ENCODE results near the gene C3orf18.
A peak's percentile ranks its signal among the peaks of the same experiment; 100 is the strongest.

Gene C3orf18

DNA sequence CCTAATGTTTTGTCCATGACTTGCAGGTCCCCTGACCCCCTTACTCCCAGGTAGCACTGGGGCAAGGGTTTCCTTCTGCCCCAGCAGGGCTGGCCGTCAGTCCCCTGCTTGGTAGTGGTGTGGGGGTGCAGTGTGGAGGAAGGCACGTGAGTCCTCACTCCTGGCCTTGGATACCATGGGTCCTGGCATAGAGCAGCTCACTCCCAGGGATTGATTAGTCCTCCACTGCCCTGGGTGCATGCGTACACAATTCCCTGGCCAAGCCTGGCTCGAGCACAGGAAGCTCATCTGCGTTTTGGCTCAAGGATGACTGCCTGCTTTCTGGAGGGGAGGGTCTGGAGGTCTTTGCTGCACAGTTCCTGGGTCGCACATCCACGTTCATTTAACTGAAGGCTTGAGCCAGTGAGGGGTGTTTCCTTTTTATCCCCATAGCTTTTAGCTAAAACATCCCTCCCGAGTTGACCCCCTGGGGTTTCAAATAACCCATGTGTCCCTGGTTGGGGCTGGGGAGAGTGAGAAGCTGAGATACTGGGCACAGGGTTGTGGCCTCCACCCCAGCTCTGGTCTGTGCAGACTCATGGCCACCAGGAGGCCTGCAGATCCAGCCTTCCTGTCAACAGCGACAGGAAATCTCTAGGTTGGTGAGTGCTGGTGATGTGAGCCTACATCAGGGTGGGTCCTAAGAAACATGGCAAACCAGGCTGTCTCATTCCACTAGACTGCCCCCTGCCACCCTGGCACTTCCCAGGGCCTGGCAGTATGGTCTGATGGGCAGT lies 13.3 kb upstream of the C3orf18 start:
- no peak for DNase-seq (ENCODE audit: low spot score)

DNA sequence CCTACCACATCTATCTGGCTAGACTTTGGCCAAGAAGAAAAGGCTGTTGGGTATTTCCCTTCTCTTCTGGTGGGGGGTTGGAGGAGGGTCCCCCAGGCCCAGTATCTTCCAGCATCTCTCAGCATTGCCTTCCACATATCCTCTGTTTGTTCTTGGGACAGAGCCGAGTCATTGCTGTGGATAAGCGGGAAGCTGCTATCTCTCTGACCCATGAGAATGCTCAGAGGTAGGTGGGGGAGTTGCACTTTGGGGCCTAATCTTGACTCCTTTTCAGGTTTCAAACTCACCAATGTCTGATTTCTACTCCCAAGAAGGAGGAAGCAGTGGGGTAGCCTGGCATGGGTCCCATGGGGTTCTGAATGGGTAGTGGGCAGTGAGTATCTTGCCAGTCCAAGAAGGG lies 9.8 kb upstream of the C3orf18 start:
- DNase-seq (ENCODE audit: low spot score), result no peak

DNA sequence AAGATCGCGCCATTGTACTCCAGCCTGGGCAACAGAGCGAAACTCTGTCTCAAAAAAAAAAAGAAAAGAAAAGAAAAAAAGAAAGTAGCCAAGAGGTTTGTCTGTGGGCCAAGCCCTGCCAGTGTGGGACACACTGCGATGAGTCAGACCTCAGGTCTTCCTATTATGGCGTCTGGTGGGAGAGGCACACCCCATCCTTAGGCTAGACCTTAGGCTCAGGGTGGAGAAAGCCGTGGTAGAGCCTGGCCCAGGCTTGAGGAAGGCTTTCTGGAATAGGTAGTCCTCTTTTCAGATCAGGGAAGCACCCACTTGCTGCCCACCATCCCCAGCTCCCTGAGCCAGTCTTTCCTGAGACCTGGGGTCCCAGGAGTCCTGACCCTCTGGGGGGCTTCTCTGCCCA lies 7.8 kb upstream of the C3orf18 start:
- DNase-seq (ENCODE audit: low spot score), result no peak

DNA sequence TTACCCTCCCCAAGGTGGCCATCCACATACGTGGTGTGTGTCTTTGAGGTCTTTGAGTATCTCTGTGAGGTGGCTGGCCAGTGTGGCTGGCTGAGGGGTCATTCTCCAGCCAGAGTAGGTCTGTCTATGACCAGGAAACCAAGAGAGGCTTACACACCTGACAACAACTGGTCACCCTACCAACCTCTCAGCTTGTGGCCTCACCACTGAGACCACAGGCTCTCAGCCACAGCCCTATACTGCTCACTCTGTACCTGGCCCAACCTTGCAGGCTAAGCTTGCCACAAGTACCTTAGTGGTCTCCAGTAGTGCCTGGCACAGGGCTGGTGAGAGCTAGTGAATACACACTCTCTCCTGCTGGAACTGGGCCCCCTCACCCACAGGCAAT lies 6.9 kb upstream of the C3orf18 start:
- DNase-seq (ENCODE audit: low spot score), result no peak

DNA sequence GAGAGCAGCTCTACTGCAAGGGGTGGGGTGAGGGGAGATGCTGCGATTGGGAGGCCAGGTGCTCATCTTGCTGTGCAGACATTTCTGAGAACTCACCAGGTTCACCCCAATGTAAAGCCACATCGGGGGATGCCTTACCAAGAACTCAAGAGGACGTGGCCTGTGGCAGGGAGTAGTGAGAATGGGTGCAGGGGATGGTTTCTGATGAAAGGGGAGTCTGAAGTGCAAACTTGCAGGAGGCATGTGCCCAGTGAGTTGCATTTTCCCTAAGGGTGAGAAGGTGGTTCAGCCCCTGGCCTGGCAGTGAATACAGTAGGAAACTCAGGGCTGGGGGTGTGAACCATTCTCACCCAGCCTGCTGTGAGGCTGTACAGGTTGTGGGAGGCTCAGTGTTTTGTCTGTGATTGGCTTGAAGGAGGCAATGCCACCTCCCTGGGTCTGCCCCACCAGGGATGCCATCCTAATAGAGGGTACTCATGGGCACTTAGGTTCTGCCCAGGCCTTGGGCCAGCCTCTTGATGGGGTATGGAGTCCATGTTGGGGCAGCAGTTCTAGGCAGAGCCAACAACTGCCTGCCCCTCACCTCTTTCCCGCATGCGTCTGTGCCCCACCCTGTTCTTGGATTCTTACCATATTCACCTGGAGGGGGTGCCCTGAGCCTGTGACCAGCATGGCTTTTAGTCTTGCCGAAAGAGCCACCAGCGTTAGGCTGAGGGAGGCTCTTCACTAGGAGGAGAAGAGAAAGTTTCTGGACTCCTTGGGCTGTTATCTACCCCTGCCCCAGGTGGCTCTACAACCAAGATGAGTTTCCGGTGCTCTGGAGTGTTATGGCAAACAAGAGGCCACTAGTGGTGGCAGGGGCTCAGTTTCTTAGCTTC lies 6.3 kb upstream of the C3orf18 start:
- DNase-seq (ENCODE audit: low spot score), result no peak

DNA sequence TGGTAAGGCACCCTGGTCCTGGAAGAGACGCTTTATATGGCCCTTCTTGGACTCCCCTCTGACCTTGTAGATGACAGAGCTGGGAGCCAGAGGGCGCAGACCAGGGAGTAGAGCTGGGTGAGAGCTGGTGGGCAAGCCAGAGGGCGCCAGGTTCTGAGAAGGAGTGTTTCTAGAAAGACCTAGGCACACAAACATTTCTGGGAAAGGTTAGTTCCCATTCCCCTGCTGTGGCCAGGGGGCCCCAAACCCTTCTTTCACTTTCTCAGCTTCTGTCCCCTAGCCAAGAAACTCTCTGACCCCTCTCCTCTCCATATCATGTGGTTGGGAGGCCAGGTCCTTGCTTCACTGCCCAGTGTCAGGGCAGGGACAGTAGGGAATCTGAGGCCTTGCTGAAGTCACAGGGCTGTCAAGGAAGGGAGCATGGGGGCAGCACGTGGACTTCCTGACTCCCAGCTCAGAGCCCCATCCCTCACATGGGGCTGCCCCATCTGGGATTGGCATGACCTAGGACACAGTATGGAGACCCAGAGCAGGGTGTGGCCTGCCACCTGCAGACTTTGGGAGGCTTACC lies 5.3 kb upstream of the C3orf18 start:
- DNase-seq (ENCODE audit: low spot score), result no peak

DNA sequence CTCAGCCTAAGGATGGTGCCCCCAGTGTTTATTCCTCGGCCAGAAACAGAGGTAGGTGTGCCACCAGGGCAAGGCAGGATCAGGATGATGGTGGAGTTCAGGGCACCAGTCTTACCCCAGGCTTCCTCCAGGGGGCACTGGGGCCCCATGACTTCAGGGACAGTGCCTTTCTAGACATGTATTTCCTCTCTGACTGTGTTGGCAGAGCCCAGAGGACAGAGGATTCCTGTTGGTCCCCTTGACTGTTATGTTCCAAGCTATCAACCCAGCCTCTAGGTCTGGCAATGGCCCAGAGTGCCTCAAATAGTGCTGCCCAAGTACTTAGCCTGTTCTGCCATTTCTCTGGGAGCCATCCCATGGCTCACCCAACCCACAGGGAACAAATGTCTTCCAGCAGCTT lies 4.6 kb upstream of the C3orf18 start:
- DNase-seq (ENCODE audit: low spot score), result peak; percentile 87

DNA sequence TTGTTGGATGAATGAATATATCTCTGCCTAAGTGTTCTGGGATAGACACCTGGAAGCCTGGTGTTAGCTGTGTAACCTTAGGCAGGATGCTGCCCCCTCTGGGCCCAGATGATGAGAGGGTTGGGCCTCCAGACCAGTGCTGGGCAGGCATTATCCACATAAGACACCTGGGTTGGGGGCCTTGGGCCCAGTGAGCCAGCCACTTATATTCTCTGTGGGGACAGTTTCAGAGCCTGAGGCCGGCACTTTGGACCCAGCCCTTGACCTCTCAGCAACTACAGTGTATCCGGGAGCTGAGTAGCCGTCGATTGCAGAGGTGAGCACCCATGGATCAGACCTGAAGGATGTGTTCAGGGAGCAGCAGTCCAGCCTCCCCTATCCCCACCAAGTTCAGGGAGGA lies 3.9 kb upstream of the C3orf18 start:
- DNase-seq (ENCODE audit: low spot score), result no peak

DNA sequence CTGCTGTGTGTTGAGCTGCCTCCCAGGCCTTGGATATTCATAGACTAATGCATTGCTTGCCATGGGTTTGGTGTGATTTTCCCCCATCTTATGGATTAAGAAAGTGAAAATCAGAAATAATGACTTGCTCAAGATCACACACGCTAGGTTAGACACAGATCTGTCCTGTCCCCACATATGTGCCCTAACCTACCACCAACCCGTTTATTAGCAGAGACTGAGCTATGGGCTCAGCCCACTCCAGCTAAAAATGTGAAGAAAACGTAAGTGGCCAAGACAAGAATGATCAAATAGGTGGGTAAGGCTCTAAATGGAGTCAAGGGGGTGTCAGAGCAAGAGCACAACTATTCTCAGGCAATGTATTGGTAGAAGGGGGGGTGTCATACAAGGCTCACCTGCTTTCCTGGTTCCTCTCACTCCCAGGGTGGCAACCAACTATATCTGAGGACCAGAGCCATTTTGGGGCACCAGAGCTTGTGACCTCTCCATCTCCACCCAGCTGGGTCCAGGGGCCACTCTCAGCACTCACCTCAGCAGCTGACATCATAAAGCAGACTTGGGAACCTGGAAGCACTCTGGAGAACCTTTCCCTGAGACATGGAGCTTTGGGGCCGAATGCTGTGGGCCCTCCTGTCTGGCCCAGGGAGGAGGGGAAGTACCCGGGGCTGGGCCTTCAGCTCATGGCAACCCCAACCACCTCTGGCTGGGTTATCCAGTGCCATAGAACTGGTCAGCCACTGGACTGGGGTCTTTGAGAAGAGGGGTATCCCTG lies 3.1 kb upstream of the C3orf18 start:
- no peak for DNase-seq (ENCODE audit: low spot score)

DNA sequence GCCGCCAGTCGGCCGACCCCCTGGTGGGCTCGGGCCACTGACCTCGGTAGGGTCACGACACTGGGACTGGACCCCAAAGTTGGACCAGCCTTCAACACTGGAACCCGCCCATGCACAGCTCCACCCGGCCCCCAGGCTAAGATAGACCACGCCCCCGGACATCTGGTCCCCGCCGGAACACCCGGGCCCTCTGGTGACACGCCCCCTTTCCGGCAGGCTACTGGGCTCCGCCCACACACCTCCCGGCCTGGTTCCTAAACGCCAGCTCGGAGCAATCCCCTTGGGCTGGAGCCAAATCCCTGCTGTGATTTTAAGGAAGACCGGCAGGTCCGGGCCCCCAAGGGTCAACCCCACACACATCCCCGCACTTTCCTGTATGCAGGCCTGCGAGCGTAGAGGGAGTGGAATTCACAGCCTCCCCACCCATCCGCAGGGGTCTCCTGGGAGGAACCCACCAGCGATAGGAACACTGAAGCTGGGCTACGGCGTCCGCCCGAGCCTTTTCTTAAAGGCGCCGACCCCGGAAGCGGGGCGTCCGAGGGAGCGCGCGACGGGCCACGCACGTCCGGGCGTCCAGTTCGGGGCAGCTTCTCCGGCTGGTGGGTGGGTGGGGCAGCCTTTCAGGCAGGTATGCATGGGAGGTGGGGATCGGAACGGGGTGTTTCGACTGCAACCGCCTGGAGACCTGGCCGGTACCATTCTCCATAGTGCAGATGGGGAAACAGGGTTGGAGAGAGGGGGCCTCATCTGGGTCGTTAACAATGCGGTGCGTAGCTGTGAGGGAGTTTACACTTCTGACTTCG lies 1.6 kb upstream of the C3orf18 start, which contains the start of gene HEMK1:
Gene HEMK1 (plus strand): TSS at position 576 of the 803 bp plus-strand sequence. CDS start 1,583 bp downstream, outside the sequence.
- peak; percentile 100 for DNase-seq (ENCODE audit: low spot score)

DNA sequence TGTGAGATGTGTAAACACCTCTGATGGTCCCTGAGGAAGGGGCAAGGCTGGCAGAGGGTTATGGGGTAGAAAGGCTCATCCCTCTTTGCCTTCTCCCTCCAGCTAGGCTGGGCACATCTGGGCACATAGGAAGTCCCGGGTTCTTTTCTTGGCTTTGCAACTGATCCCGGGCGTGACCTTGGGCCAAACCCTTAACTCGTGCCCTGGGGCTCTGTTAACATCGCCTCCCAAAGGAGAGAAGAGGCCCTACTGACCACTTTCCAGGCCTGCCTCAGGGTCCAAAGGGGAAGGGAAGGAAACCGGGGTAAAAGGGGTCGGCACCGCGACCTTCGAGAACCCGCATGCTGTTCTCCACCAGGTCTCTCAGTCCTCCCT lies 549 bp downstream of the C3orf18 start:
- DNase-seq (ENCODE audit: low spot score), result no peak

DNA sequence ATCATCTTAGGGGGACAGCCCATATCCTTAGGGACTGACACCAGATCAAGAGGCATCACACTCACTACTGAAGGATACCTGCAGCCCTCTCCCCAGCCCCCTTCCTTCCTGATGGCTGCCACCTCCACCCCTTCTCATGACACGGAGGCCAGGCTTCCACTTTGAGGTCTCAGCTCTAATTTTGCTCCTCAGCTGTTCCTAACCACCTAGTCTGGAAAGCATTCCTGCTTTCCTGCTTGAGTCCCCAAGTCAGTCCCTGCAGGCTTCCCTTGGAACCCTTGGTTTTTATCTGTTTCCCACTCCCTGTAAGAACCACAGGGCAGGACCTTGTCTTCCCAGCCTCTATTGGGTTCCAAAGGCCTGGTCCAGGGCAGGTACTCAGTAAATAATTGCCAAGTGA lies 3.2 kb downstream of the C3orf18 start:
- no peak for DNase-seq (ENCODE audit: low spot score)

DNA sequence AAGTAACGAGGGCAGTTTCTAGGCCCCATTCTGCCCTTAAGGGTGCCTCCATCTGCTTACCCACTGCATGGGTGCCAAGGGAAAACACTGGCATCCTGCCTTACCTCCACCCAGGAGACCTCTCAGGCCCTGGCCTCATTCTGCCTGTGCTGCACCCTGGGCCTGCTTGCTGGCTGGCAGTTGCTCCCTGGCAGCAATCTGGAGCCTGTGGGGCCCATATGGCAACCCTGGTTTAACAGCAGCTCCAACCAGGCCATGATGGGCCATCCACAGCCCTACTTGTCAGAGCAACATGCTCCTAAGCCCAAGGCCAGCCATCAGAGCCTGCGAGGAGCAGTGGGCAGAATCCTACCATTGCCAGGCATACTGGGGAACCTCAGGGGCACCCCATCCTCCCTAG lies 3.7 kb downstream of the C3orf18 start:
- DNase-seq (ENCODE audit: low spot score), result no peak

DNA sequence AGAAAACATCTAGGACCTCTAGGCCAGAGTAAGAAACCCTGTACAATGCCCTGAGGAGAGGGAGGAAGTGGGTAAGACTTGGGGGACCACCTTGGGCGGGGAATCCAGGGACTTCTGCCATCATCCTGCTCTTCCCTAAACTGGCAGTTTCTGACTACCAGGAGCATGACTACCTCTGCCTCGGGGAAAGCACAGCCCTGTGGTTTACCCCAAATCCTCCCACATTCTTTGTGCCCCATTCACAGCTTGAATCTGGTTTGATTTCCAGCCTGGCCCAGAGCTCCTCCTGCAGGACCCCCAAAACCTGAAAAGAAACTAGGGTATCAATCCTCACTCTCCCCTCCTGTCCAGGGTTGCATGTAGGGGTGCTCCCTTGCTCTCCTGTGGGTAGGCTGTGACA lies 4.7 kb downstream of the C3orf18 start:
- peak; percentile 48 for DNase-seq (ENCODE audit: low spot score)

DNA sequence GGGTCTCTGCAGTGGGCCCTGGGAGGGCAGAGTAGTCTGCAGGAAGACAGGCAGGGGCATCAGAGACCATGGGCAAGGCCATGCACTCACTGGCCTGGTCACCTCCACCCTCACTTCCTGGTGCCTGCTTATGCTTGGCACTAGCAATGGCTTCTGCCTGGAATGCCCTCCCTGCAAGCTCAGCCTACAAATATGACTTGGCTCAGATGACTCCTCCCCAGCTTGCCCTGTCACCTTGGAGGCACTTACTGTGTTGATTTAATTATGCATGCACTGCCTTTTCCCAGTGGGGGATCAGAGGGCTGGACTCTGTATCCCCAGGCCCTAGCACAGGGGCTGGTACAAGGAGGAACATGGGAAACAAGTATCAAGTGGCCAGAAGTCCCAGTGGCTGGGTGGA lies 7.8 kb downstream of the C3orf18 start:
- no peak for DNase-seq (ENCODE audit: low spot score)

DNA sequence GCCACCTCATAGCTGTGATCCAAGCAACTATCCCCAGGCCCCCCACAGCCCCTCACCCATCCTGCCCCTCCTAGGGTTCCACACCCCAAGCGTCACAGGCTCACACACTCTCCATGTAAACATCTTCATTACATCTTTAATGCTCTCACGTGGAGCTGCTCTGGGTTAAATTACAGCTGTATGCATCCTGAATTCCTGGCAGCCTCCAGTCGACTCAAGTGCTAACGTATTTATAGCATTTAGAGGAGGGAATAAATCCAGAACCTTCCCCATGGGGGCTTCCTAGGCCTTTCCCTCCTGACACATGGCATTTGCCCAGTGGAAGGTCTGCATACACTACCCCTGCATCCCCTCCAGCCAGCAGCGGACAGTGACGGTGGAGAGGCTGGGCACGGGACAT lies 9.6 kb downstream of the C3orf18 start:
- no peak for DNase-seq (ENCODE audit: low spot score)

DNA sequence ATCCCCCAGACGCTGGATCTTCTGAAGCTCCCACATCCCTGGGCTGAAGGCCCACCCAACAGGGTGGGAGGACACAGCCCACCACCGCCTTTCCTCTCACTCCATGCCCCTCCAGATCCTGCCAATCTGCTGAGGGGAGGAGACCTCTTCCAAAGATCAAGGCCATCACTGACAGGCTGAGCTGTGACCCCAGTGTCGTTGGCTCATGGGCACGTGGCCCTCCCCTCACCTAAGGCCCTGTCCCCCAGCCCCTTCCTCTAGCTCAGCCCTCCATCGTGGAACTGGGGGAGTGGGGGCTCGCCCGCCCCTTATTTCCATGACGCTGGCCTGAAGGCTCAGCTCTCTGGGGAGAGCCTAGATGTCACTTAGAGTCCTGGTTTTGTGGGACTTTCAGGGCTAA lies 10.4 kb downstream of the C3orf18 start:
- no peak for DNase-seq (ENCODE audit: low spot score)

DNA sequence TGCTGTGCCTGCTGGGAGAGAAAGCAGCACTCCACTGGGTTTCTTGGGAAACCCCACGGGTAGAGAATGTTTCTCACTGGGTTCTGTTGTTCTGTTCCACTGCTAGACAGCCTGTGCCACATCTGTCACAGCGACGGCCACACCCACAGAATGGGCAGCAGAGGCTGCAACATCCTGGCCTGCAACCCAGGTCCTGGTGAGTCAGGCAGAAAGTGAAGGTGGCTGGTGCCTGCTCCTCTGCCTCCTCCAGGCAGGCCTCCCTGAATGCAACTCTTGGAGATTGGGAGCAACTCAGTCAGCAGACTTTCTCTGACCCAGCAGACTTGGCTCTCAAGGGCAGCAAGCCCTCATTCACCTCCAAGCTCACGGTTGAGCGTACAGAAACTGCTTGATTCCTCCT lies 13.0 kb downstream of the C3orf18 start:
- DNase-seq (ENCODE audit: low spot score), result no peak

DNA sequence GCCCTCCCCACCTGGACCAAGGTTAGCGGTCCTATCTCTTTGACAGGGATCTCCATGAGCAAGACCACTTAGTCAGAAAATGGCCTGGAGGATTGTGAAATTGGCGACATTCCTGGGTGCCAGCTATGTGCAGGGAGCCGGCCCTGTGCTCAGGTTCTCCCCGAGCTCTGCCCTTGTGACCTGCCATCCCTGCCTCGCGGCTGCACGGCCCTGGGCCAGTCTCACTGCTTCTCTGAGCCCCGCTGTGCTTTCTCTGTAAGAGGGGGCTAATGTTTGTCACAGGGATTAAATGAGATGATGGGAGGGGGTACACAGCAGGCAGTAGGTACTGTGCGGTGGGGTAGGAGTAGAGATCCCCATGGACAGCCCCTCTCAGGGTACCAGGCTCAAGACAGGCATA lies 14.9 kb downstream of the C3orf18 start:
- no peak for DNase-seq (ENCODE audit: low spot score)

DNA sequence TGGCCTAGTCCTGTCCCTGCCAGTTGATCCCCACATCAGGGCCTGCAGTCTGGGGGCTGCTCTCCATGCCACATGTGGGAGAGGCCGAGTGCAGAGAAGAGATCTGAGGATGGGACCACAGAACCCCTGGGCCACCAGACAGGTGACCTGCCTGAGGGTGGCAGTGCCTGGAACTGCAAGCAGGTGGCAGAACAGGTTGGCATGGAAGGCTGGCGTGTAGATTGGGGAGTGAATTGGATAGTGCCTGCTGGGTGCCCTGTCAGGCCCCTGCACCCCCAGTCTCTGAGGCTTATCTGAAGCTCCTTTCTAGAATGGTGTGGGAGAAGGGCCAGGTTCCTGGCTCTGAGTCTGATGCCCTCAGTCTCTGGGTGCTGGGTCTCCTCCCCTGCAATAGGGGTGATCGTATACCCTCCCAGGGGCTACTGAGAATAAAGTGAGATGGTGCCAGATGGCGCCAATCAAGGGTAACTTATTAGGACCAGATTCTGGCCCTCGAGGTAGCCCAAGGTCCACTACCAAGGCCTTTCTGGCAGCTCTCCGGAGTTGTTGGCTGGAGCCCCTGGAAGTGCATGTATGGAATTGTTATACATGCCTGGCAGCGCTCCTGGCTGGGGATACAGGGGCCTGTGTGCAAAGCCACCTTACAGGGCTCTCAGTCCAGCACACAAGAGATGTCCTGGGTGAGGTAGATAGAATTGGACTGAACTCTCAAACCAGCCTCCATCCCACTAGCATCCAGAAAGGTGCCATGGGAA lies 15.7 kb downstream of the C3orf18 start:
- DNase-seq (ENCODE audit: low spot score), result no peak
